ENCODE measurements around the gene GOSR2. TPM values are rescaled to one million over a fixed set of nuclear protein-coding genes. Genes with fewer than 3 reads are reported as not detected.

Gene GOSR2
- total and polyA plus RNA-seq, 9 of the 15 experiments (the other 6 are each of a cell fraction or from before 2014, with no cell fraction given), result 32.7 to 96.3 (median 48.9) TPM

DNA sequence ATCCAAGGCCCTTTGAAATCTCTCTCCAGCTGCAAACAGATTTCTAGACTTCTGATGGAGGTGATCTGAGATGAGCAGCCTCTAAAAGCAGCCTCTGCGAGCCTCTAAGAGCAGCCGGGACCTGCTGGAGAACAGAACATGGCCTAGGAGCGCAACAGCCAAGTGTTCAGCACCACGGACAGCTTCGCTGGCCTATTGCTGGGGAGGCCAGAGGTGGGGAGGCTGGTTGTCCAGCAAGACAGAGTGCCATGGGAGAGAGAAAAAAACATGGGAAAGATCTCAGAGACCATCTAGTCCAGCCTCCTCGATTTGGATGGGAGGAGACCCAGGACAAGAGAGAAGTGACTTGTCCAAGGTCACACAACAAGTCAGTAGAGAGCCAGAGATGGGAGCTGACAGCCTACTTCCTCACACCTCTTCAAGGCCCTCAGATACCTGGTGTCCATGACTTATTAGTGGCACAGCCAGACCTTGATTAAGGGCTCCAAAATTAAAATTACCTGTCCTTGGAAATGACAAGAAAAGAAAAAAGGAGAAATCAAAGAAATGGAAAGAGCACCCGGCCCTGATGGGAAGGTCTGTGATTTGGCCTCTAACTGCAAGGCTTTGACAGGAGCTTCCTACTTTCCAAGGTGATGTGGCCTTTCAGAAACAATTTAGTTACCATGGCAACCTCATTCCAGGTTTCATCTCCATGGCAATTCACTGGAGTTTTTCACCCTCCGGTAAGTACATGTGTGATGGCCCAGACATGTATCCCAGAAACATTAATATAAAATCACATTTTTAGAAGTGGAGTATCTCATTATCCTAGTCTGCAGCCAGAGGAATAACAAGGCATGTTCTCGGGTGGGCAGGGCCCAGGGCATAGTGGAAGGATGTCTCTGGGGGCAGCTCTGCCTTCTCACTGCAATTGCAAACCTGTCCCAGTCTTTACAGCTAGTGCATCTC is 41.6 kb downstream of the GOSR2 start:
- intact Hi-C loops (cut with micrococcal nuclease), result no loop called here
- Histone ChIP-seq H3K9me3 (replicated peaks; ENCODE audit: control insufficient read depth, insufficient read depth, low read depth, low read length) (no peaks in the 10 kb centered on the region), H3K27ac (ENCODE audit: extremely low read depth, low read depth, low read length) (no peak overlapping the region), H3K4me1 (replicated peaks in 1 of 2; ENCODE audit: control insufficient read depth in 2 of 2, insufficient read depth in 2 of 2, low read length in 2 of 2) (no peaks in the 10 kb centered on the region), H2AFZ (ENCODE audit: low read depth, low read length) (no peak overlapping the region), H3K9ac (ENCODE audit: insufficient read depth in 1 of 2, low read depth in 2 of 2, low read length in 2 of 2) (no peak overlapping the region), H3K27me3 (ENCODE audit: control insufficient read depth in 2 of 2, insufficient read depth in 2 of 2, low read length in 2 of 2) (peaks cover 16 to 42% of the 10 kb centered on the region in 2 experiments; a peak in 4 of 5 replicates), H3K79me2 (ENCODE audit: control insufficient read depth, insufficient read depth, low read length) (no peaks in the 10 kb centered on the region), H4K20me1 (replicated peaks; ENCODE audit: control insufficient read depth, insufficient read depth, low read length) (peaks cover 5% of the 10 kb centered on the region; the same call in 1 of the 2 replicates), H3K4me3 (no peak overlapping the region), H3K36me3 (ENCODE audit: control insufficient read depth, insufficient read depth, low read length) (no peaks in the 10 kb centered on the region), H3K9me1 (ENCODE audit: control insufficient read depth, insufficient read depth, low read length) (no peaks in the 10 kb centered on the region), H3K4me2 (ENCODE audit: insufficient read depth, low read length) (no peak overlapping the region)
- DNase-seq (ENCODE audit: extremely low read depth in 1 of 4, low spot score in 3 of 4) (peak; percentile 44 to 56 (median 48)), ATAC-seq (peak; percentile 85), FAIRE-seq (peak; percentile 42)
- ChIA-PET POLR2A (interaction anchor here (1.2 to 2.2 kb wide), 3 partner anchors 16 to 22 kb away, joined by 4 to 5 read pairs (median 5); no protein-coding TSS in a partner anchor), CTCF (ENCODE audit: low intra/inter-chr PET ratio) (no interaction called here)
- no TSS peak for BruUV-seq (replicated peaks)
- in situ Hi-C loops (cut with MboI), result no loop called here
- WGBS (ENCODE audit: insufficient coverage, low coverage, missing lambda C conversion rate), result 6% methylated on average over 9 of the region's 9 CpGs
- TF ChIP-seq, protein P1, sequence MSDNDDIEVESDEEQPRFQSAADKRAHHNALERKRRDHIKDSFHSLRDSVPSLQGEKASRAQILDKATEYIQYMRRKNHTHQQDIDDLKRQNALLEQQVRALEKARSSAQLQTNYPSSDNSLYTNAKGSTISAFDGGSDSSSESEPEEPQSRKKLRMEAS (CRISPR knock-in tag; IDR thresholded peaks at IDR 0.05), result 0 out of 2 replicates have a peak, but pooled peaks have one; percentile 26
- TF ChIP-seq ZNF311 (CRISPR knock-in tag; IDR thresholded peaks at IDR 0.05), result 0 out of 2 replicates have a peak, but pooled peaks have one; percentile 43
- TF ChIP-seq, protein P2, sequence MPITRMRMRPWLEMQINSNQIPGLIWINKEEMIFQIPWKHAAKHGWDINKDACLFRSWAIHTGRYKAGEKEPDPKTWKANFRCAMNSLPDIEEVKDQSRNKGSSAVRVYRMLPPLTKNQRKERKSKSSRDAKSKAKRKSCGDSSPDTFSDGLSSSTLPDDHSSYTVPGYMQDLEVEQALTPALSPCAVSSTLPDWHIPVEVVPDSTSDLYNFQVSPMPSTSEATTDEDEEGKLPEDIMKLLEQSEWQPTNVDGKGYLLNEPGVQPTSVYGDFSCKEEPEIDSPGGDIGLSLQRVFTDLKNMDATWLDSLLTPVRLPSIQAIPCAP (CRISPR knock-in tag; IDR thresholded peaks at IDR 0.05; ENCODE audit: borderline replicate concordance), result no peak
- TF ChIP-seq DMBX1 (CRISPR knock-in tag; IDR thresholded peaks at IDR 0.05; ENCODE audit: borderline replicate concordance), result peak; percentile 77
- TF ChIP-seq, protein P3, sequence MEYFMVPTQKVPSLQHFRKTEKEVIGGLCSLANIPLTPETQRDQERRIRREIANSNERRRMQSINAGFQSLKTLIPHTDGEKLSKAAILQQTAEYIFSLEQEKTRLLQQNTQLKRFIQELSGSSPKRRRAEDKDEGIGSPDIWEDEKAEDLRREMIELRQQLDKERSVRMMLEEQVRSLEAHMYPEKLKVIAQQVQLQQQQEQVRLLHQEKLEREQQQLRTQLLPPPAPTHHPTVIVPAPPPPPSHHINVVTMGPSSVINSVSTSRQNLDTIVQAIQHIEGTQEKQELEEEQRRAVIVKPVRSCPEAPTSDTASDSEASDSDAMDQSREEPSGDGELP (CRISPR knock-in tag; IDR thresholded peaks at IDR 0.05; ENCODE audit: borderline replicate concordance), result peak; percentile 39; the same call in 1 of the 2 replicates
- TF ChIP-seq, protein P4, sequence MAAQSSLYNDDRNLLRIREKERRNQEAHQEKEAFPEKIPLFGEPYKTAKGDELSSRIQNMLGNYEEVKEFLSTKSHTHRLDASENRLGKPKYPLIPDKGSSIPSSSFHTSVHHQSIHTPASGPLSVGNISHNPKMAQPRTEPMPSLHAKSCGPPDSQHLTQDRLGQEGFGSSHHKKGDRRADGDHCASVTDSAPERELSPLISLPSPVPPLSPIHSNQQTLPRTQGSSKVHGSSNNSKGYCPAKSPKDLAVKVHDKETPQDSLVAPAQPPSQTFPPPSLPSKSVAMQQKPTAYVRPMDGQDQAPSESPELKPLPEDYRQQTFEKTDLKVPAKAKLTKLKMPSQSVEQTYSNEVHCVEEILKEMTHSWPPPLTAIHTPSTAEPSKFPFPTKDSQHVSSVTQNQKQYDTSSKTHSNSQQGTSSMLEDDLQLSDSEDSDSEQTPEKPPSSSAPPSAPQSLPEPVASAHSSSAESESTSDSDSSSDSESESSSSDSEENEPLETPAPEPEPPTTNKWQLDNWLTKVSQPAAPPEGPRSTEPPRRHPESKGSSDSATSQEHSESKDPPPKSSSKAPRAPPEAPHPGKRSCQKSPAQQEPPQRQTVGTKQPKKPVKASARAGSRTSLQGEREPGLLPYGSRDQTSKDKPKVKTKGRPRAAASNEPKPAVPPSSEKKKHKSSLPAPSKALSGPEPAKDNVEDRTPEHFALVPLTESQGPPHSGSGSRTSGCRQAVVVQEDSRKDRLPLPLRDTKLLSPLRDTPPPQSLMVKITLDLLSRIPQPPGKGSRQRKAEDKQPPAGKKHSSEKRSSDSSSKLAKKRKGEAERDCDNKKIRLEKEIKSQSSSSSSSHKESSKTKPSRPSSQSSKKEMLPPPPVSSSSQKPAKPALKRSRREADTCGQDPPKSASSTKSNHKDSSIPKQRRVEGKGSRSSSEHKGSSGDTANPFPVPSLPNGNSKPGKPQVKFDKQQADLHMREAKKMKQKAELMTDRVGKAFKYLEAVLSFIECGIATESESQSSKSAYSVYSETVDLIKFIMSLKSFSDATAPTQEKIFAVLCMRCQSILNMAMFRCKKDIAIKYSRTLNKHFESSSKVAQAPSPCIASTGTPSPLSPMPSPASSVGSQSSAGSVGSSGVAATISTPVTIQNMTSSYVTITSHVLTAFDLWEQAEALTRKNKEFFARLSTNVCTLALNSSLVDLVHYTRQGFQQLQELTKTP (IDR thresholded peaks at IDR 0.05; ENCODE audit: low read depth in 1 of 2, partially characterized antibody in 2 of 2), result peak in 1 of 2 experiments; percentile 85
- TF ChIP-seq, protein P5, sequence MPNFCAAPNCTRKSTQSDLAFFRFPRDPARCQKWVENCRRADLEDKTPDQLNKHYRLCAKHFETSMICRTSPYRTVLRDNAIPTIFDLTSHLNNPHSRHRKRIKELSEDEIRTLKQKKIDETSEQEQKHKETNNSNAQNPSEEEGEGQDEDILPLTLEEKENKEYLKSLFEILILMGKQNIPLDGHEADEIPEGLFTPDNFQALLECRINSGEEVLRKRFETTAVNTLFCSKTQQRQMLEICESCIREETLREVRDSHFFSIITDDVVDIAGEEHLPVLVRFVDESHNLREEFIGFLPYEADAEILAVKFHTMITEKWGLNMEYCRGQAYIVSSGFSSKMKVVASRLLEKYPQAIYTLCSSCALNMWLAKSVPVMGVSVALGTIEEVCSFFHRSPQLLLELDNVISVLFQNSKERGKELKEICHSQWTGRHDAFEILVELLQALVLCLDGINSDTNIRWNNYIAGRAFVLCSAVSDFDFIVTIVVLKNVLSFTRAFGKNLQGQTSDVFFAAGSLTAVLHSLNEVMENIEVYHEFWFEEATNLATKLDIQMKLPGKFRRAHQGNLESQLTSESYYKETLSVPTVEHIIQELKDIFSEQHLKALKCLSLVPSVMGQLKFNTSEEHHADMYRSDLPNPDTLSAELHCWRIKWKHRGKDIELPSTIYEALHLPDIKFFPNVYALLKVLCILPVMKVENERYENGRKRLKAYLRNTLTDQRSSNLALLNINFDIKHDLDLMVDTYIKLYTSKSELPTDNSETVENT (CRISPR knock-in tag; IDR thresholded peaks at IDR 0.05), result no peak
- no peak for TF ChIP-seq ZNF77 (CRISPR knock-in tag; IDR thresholded peaks at IDR 0.05)
- TF ChIP-seq GABPB1 (CRISPR knock-in tag; IDR thresholded peaks at IDR 0.05), result peak; percentile 28; the same call in 1 of the 2 replicates
